BLaER1 treated with 17β-estradiol and CSF1 and Interleukin-3, amounts not matched to agents 10 nM and 100 nM (cell line): Measurements from ENCODE around the gene SOSTDC1.

Source experiments
- H3K27ac ChIP-seq, 11 experiments: shearing (Covaris generic); formaldehyde crosslinking; 2 replicates each; pipeline ENCODE4 v1.8.1; 2022
- H3K27me3 ChIP-seq, 11 experiments: shearing (Covaris generic); formaldehyde crosslinking; 2 replicates each; pipeline ENCODE4 v1.8.1; 2022
- H3K36me3 ChIP-seq, 11 experiments: shearing (Covaris generic); formaldehyde crosslinking; 2 replicates each; pipeline ENCODE4 v1.8.1; 2022
- H3K4me1 ChIP-seq, 10 experiments: shearing (Covaris generic); formaldehyde crosslinking; 2 replicates each; pipeline ENCODE4 v1.8.1; 2022
- H3K4me2 ChIP-seq, 11 experiments: shearing (Covaris generic); formaldehyde crosslinking; 2 replicates each; pipeline ENCODE4 v1.8.1; 2022
- H3K4me3 ChIP-seq, 10 experiments: shearing (Covaris generic); formaldehyde crosslinking; 2 replicates each; pipeline ENCODE4 v1.8.1; 2022
- H3K9ac ChIP-seq, 11 experiments: shearing (Covaris generic); formaldehyde crosslinking; 2 replicates each; pipeline ENCODE4 v1.8.1; 2022
- H3K9me3 ChIP-seq, 11 experiments: shearing (Covaris generic); formaldehyde crosslinking; replicated peaks in 1 of 11; 2 replicates each; pipeline ENCODE4 v1.8.1; 2022
- H4K20me1 ChIP-seq, 11 experiments: shearing (Covaris generic); formaldehyde crosslinking; 2 replicates each; pipeline ENCODE4 v1.8.1; 2022
- Cebpa-rat ChIP-seq, 11 experiments: shearing (Covaris generic); IDR thresholded peaks; 2 replicates each; pipeline ENCODE4 v1.8.1; 2022

The SOSTDC1 gene

DNA sequence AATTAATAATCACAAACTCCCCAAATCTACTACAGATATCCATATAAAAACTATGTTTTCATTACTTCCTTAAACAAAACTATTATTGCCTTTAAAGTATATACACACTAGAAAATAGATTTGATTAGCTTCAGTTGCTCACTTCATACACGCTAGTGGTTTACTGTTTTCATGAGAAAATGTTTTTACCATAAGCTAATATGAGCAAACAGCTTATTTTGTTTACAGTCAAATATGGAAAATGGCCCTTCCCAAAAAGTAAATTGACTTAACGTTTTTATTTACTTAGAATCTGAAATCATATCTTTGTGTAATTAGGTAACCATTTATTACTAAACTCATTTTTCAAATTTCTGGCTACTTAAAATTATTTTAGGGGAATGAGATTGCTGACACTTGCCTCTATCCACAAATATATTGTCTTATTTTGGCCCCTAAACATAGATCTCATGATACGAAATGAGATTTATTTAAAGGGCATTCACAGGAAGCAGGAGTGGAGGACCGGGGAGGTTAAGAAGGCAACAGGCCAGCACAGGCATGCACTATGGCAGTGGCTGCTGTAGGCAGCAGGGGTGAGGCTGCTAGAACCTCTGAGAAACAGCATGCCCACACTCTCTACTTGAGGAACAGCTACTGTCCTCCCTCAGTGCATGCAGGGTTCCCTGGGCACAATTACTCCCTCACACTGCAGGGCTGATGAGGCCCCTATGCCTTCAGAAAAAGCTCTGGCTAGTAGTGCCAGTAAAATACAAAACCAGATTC, 29.6 kb upstream of the SOSTDC1 start:
- H3K4me1 ChIP-seq: no peaks in the 10 kb centered on the region
- no peak overlapping the region for H3K9ac ChIP-seq
- TF ChIP-seq Cebpa-rat (IDR thresholded peaks at IDR 0.05): no peak
- H3K4me2 ChIP-seq: no peak overlapping the region
- no peak overlapping the region for H3K4me3 ChIP-seq
- no peaks in the 10 kb centered on the region for H4K20me1 ChIP-seq
- no peak overlapping the region for H3K27ac ChIP-seq
- H3K36me3 ChIP-seq: no peaks in the 10 kb centered on the region
- no peaks in the 10 kb centered on the region for H3K9me3 ChIP-seq
- no peaks in the 10 kb centered on the region for H3K27me3 ChIP-seq

DNA sequence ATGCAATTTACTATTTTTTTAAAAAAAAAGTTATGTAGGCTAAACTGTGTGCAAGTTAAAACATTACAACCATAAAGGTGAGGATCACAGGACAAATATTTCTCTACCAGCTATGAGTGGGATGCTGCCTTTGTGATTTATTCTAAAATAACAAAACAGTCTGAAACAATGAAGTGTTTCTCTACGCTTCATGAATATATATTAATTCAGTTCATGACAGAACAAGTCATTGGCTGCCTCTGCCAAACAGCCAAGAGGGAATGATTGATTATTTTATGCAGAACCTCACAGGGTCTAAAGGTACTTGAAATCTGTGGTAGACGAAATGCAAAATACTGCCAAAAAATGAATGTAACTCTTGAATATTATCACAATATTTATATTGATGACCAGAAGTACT, 29.0 kb upstream of the SOSTDC1 start:
- no peak for TF ChIP-seq Cebpa-rat (IDR thresholded peaks at IDR 0.05)
- Histone ChIP-seq H3K4me2 (no peak overlapping the region), H3K36me3 (no peaks in the 10 kb centered on the region), H3K9me3 (no peaks in the 10 kb centered on the region), H3K4me1 (no peaks in the 10 kb centered on the region), H4K20me1 (no peaks in the 10 kb centered on the region), H3K4me3 (no peak overlapping the region), H3K27me3 (no peaks in the 10 kb centered on the region), H3K27ac (no peak overlapping the region), H3K9ac (no peak overlapping the region)

DNA sequence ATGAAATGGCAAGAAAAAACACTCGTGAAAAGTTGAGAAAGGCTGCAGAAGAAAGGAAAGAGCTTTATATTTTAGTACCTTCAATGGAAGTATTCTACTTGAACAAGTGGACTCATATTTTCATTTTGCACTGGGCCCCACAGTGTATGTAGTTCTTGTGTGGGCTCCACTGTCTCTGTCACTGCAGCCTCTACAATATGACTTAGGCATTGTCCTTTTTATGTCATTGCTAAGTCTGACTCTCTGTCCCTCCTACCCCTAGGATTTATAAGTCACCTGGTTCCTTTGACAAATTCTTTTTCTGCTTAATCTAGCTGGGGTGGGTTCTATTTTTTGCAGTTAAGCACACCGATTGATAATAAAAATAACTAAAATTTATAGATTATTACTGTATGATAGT, 27.7 kb upstream of the SOSTDC1 start:
- Histone ChIP-seq H3K4me3 (no peak overlapping the region), H3K27me3 (no peaks in the 10 kb centered on the region), H3K36me3 (no peaks in the 10 kb centered on the region), H3K4me1 (no peaks in the 10 kb centered on the region), H3K4me2 (no peak overlapping the region), H3K27ac (no peak overlapping the region), H3K9me3 (no peaks in the 10 kb centered on the region), H4K20me1 (no peaks in the 10 kb centered on the region), H3K9ac (no peak overlapping the region)
- no peak for TF ChIP-seq Cebpa-rat (IDR thresholded peaks at IDR 0.05)

DNA sequence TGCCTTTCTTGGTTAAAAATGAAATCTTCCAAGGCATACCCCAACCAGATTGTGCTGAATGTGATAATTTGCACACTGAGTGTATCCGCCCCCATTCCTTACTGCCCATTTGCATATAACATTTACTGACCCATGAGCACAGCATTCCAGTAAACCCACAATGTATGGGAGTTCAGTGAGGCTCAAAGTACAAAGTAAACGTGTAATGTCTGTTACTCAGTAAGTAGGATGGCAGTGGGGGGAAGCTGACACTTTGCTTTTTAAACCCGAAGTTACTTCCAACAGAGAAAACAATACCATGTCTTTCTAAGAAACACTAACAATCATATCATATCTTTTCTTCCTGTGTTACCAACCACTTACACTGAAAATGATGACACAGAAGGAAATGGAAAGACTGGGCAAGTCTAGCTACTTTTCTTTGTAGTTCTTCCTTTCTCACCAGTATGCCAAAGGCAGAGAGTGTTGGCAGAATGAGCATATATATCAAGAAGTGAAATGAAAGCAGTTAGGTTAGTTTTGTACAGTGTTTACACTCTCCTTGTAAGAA, 27.1 kb upstream of the SOSTDC1 start:
- Histone ChIP-seq H3K9me3 (no peaks in the 10 kb centered on the region), H4K20me1 (no peaks in the 10 kb centered on the region), H3K27ac (no peak overlapping the region), H3K4me2 (no peak overlapping the region), H3K4me3 (no peak overlapping the region), H3K9ac (no peak overlapping the region), H3K27me3 (no peaks in the 10 kb centered on the region), H3K4me1 (no peaks in the 10 kb centered on the region), H3K36me3 (no peaks in the 10 kb centered on the region)
- no peak for TF ChIP-seq Cebpa-rat (IDR thresholded peaks at IDR 0.05)

DNA sequence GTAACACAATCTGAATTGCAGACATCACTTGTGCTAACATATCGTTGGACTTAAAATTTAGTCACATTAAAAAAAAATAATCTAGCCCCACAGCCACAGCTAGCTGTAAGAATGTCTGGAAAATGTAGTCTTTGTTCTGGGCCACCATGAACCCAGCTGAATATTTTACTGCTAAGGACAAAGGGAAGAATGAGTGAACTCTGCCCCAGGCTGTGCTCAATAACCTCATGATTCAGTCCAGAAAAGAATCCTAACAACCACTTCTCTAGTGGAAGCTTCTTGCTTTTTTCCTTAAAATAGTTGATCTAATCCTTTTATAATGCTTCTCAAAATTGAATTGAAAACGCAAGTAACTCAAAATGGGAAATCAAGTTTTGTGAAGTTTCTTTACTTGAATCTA, 25.6 kb upstream of the SOSTDC1 start:
- no peak overlapping the region for H3K4me3 ChIP-seq
- no peak for TF ChIP-seq Cebpa-rat (IDR thresholded peaks at IDR 0.05)
- H3K4me2 ChIP-seq: no peak overlapping the region

DNA sequence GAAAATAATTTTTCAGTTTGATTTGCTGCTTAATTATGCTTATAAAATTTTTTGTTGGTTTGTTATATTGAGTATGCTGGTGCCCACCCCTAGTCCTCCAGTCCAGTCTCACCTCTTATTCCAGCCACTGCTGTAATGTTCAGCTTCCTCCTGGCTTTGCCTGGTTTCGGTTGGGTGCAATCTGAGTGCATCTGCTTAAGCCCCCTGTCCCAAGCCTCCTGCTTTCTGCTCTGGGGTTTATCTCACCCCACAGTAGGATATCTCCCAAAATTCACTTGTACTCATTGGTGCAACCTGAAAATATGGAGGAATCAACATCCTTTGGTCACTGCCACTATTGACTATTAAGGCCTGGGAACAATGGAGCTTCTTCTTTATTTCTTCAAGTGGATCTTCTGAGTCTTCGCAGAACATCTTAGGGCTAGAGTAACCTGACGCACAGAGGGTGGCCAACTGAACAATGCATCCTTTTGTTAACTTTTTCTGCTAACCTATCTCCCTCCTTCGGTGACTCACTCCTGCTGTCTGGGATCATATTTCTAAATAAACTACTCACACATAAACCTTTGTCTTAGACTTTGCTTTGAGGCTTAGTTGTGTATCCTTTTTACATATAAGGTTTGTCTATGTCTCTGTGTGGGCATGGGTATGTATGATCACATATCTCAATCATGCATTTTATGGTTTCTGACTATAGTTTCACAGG, 19.1 kb upstream of the SOSTDC1 start:
- no peak overlapping the region for H3K9ac ChIP-seq

More for the DNA sequence above, 25.6 kb upstream of the SOSTDC1 start:
- Histone ChIP-seq H4K20me1 (no peaks in the 10 kb centered on the region), H3K4me1 (no peaks in the 10 kb centered on the region), H3K27ac (no peak overlapping the region), H3K9ac (no peak overlapping the region), H3K36me3 (no peaks in the 10 kb centered on the region), H3K27me3 (no peaks in the 10 kb centered on the region), H3K9me3 (no peaks in the 10 kb centered on the region)

DNA sequence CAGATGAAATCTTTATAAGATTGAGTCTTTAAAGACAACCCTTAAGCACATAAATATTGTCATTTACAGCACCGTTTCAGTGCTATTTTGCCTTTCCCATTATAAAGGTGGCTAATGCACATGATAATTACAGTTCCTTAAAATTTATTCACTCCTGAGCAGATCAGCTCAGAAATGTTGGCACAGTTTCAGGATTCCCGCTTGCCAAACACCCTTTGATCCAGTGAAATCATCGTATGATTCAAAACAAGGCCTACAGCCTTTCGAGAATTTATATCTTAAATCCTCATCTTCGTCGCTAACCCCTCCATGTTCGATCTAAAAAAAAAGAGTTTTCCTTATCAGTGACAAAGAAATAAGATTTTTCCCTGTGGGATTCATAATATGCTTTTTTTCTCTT, 14.1 kb upstream of the SOSTDC1 start:
- Histone ChIP-seq H3K4me2 (no peak overlapping the region), H3K27me3 (no peaks in the 10 kb centered on the region), H3K4me1 (no peaks in the 10 kb centered on the region), H4K20me1 (no peaks in the 10 kb centered on the region), H3K9ac (no peak overlapping the region), H3K4me3 (no peak overlapping the region), H3K9me3 (no peaks in the 10 kb centered on the region), H3K27ac (no peak overlapping the region), H3K36me3 (no peaks in the 10 kb centered on the region)
- no peak for TF ChIP-seq Cebpa-rat (IDR thresholded peaks at IDR 0.05)

More for the DNA sequence above, 19.1 kb upstream of the SOSTDC1 start:
- Histone ChIP-seq H3K4me3 (no peak overlapping the region; a peak in 1 of 20 replicates), H3K36me3 (no peaks in the 10 kb centered on the region), H3K4me2 (no peak overlapping the region), H3K27me3 (no peaks in the 10 kb centered on the region), H4K20me1 (no peaks in the 10 kb centered on the region), H3K4me1 (no peaks in the 10 kb centered on the region), H3K27ac (no peak overlapping the region), H3K9me3 (no peaks in the 10 kb centered on the region)
- TF ChIP-seq Cebpa-rat (IDR thresholded peaks at IDR 0.05): no peak

DNA sequence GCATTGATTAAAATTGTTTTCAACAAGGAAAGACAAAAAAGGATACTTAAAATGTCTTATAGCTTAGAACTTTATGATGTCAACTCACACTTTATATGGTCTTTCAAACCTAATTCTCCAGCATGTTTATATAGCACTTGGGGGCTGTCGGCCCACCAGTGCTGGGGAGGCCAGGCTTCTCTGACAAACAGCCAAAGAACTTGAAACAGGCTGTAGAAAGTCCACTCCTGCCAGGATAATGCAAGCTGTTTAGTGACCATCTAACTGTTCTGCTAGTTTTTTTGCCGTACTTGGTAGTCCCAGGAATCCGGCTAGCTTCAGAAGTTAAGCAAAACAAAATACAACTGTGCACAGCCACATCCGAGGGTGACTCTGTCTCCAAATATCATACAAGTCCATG, 13.6 kb upstream of the SOSTDC1 start:
- Histone ChIP-seq H3K27me3 (no peaks in the 10 kb centered on the region), H3K9me3 (no peaks in the 10 kb centered on the region), H3K4me3 (no peak overlapping the region), H3K27ac (no peak overlapping the region), H4K20me1 (no peaks in the 10 kb centered on the region), H3K4me2 (no peak overlapping the region), H3K9ac (no peak overlapping the region), H3K4me1 (no peaks in the 10 kb centered on the region), H3K36me3 (no peaks in the 10 kb centered on the region)
- TF ChIP-seq Cebpa-rat (IDR thresholded peaks at IDR 0.05): no peak

DNA sequence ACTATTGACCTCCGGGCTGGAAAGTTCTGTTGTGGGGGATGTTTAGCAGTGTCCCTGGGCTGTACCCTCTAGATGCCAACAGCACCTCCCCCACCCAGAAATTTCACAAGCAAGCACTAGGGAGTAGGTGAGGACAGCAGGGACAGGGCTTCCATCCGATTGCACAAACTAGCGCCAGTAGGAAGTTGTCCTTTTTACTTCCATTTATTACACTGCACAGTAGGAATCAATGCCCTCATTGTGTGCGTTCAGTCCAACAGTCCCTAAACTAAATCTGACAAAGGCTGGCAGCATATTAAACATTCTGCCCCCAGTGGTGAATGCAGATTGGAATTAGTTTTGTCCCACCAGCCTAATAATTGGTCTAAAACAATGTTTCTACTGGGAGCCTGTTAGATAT, 6.4 kb upstream of the SOSTDC1 start:
- H3K9me3 ChIP-seq: no peaks in the 10 kb centered on the region
- H3K9ac ChIP-seq: no peak overlapping the region
- H3K27me3 ChIP-seq: no peaks in the 10 kb centered on the region
- no peak overlapping the region for H3K4me3 ChIP-seq
- H4K20me1 ChIP-seq: no peaks in the 10 kb centered on the region
- no peaks in the 10 kb centered on the region for H3K4me1 ChIP-seq
- H3K27ac ChIP-seq: no peak overlapping the region
- H3K4me2 ChIP-seq: no peak overlapping the region
- H3K36me3 ChIP-seq: no peaks in the 10 kb centered on the region
- TF ChIP-seq Cebpa-rat (IDR thresholded peaks at IDR 0.05): no peak
